ENCODE data around the gene ZC2HC1C. TPM values are rescaled to one million over a fixed set of nuclear protein-coding genes. Genes with fewer than 3 reads are reported as not detected.

The ZC2HC1C gene
- total RNA-seq, 1 donor from 2014 or later, result 3.2 TPM

DNA sequence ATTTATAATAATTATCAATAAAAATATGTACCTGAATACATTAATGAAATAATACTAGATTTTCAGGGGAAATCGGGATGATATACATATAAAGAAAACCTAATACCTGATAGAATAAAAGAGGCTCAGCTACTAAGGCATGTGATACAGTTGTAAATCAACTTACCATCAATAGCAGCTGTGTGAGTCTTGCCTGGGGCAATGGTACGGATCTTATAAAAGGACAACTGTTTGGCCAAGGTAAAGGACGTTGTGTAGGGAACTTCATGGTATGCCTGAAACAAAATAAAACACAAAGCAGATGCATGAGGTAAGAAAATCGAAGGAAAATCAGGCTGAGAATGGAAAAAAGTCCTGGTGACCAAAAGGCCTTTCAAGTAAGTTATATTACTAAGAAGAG lies 32.0 kb downstream of the ZC2HC1C start:
- Mint-ChIP-seq H3K27me3 (ENCODE audit: unreplicated experiment) (no peaks in the 10 kb centered on the region), H3K4me3 (ENCODE audit: unreplicated experiment) (no peak overlapping the region), H3K9me3 (ENCODE audit: unreplicated experiment) (peaks cover 1% of the 10 kb centered on the region), H3K4me1 (ENCODE audit: low read depth, unreplicated experiment) (no peaks in the 10 kb centered on the region), H3K27ac (ENCODE audit: unreplicated experiment) (no peak overlapping the region), H3K36me3 (ENCODE audit: unreplicated experiment) (peaks cover 6% of the 10 kb centered on the region)
- TF ChIP-seq, protein P1, sequence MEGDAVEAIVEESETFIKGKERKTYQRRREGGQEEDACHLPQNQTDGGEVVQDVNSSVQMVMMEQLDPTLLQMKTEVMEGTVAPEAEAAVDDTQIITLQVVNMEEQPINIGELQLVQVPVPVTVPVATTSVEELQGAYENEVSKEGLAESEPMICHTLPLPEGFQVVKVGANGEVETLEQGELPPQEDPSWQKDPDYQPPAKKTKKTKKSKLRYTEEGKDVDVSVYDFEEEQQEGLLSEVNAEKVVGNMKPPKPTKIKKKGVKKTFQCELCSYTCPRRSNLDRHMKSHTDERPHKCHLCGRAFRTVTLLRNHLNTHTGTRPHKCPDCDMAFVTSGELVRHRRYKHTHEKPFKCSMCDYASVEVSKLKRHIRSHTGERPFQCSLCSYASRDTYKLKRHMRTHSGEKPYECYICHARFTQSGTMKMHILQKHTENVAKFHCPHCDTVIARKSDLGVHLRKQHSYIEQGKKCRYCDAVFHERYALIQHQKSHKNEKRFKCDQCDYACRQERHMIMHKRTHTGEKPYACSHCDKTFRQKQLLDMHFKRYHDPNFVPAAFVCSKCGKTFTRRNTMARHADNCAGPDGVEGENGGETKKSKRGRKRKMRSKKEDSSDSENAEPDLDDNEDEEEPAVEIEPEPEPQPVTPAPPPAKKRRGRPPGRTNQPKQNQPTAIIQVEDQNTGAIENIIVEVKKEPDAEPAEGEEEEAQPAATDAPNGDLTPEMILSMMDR (IDR thresholded peaks at IDR 0.05; ENCODE audit: partially characterized antibody, unreplicated experiment), result no peak
- no peak for DNase-seq

DNA sequence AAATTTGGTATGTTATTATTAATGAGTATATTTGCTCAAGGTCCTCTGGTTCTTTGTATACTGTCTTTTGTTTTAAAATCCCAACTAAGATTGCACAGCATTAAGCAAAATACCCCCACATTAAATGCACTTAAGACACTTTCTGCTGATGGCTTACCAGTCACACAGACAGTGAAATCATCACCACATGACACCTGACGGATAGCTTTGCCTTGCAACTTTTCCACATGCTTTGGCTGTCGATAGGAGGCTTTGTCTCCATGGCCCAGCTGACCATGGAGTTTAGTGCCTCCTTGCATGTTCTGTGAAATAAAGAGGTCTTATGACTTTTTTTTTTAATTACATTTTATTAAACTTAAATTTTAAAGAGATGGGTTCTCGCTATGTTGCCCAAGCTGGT lies 37.7 kb downstream of the ZC2HC1C start:
- no peaks in the 10 kb centered on the region for H3K27me3 Mint-ChIP-seq (ENCODE audit: unreplicated experiment)
- H3K4me3 Mint-ChIP-seq (ENCODE audit: unreplicated experiment), result no peak overlapping the region
- H3K4me1 Mint-ChIP-seq (ENCODE audit: low read depth, unreplicated experiment), result no peaks in the 10 kb centered on the region
- no peaks in the 10 kb centered on the region for H3K36me3 Mint-ChIP-seq (ENCODE audit: unreplicated experiment)
- H3K9me3 Mint-ChIP-seq (ENCODE audit: unreplicated experiment), result peaks cover 1% of the 10 kb centered on the region
- TF ChIP-seq, protein P1 (IDR thresholded peaks at IDR 0.05; ENCODE audit: partially characterized antibody, unreplicated experiment), result no peak
- no peak for DNase-seq
- no peak overlapping the region for H3K27ac Mint-ChIP-seq (ENCODE audit: unreplicated experiment)

DNA sequence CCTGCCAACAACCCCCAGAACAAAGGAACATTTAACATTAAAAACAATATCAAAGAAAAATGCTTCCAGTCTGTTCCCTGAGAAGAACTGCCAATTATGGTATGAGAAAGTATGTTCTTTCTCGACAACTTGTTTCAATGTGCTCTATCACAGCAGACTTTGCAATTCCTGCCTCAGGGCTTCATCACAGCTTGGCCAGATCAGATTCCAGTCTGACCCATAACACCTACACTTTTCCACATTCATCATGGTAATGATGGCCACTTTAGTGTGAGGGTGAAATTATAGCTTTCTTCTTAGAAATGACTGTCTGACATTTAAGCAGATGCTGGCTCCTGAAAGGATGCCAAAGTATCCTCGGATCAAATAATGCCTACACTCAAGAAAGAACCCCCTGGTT lies 40.4 kb downstream of the ZC2HC1C start:
- Mint-ChIP-seq H3K27ac (ENCODE audit: unreplicated experiment) (no peak overlapping the region), H3K36me3 (ENCODE audit: unreplicated experiment) (no peaks in the 10 kb centered on the region), H3K9me3 (ENCODE audit: unreplicated experiment) (no peaks in the 10 kb centered on the region), H3K27me3 (ENCODE audit: unreplicated experiment) (no peaks in the 10 kb centered on the region), H3K4me3 (ENCODE audit: unreplicated experiment) (no peak overlapping the region), H3K4me1 (ENCODE audit: low read depth, unreplicated experiment) (no peaks in the 10 kb centered on the region)
- no peak for DNase-seq
- TF ChIP-seq, protein P1 (IDR thresholded peaks at IDR 0.05; ENCODE audit: partially characterized antibody, unreplicated experiment), result no peak

DNA sequence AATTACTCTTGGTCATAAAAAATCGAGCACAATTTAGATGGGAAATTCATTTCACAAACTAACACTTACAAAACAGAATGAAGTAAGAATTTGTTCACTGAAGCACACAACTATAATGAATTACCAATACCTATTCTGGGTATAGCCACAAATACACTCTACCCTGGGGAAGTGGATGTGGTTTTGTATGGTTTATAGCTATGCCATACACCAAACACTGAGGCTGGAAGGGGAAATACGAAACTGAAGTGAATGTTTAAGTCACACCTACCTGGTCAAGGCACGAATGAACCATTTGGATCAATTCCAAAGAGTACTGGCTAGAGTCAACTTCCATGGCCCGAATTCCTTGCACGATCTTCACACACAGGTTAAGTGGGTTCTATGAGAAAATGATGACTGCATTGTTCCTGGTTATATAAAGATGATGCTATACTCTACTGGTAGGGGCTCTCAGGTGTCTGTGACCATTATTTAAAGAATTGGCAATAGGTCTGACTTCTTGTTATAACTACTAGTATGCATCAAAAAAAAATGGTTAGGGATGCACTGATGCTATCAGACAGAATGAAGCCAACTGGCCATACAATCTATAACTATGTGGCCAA lies 44.6 kb downstream of the ZC2HC1C start:
- Mint-ChIP-seq H3K27me3 (ENCODE audit: unreplicated experiment) (no peaks in the 10 kb centered on the region), H3K4me3 (ENCODE audit: unreplicated experiment) (no peak overlapping the region), H3K9me3 (ENCODE audit: unreplicated experiment) (no peaks in the 10 kb centered on the region), H3K36me3 (ENCODE audit: unreplicated experiment) (no peaks in the 10 kb centered on the region), H3K27ac (ENCODE audit: unreplicated experiment) (no peak overlapping the region), H3K4me1 (ENCODE audit: low read depth, unreplicated experiment) (no peaks in the 10 kb centered on the region)
- DNase-seq, result no peak
- TF ChIP-seq, protein P1 (IDR thresholded peaks at IDR 0.05; ENCODE audit: partially characterized antibody, unreplicated experiment), result no peak

DNA sequence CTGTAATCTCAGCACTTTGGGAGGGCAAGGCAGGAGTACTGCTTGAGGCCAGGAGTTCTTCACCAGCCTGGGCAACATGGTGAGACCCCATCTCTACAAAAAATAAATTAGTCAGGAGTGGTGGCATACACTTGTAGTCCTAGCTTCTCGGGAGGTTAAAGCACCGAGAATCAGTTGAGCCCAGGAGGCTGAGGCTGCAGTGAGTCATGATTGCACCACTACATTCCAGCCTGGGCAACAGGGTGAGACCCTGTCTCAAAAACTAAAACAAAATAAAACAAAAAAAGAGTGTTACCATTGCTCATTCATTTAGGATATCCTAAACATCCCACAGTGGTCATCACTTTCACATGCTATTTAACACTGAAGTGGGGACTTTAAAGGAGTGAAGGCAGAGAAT lies 49.6 kb downstream of the ZC2HC1C start:
- no peaks in the 10 kb centered on the region for H3K9me3 Mint-ChIP-seq (ENCODE audit: unreplicated experiment)
- H3K27ac Mint-ChIP-seq (ENCODE audit: unreplicated experiment), result no peak overlapping the region
- no peak overlapping the region for H3K4me3 Mint-ChIP-seq (ENCODE audit: unreplicated experiment)
- TF ChIP-seq, protein P1 (IDR thresholded peaks at IDR 0.05; ENCODE audit: partially characterized antibody, unreplicated experiment), result no peak
- no peaks in the 10 kb centered on the region for H3K4me1 Mint-ChIP-seq (ENCODE audit: low read depth, unreplicated experiment)
- no peaks in the 10 kb centered on the region for H3K36me3 Mint-ChIP-seq (ENCODE audit: unreplicated experiment)
- no peak for DNase-seq
- no peaks in the 10 kb centered on the region for H3K27me3 Mint-ChIP-seq (ENCODE audit: unreplicated experiment)

Data from glutamatergic neuron (in vitro differentiated cells).